GM13976 (cell line): ENCODE data around the gene ECSCR.
"Not testable (repeated sequence)": the region's sequence is repeated elsewhere in the genome, so short reads cannot be mapped to it uniquely, and the experiment has no call there.

Experiments used
- DNase-seq: peaks from one replicate; pipeline ENCODE4 v3.0.0; 2012; ENCODE audit warnings: low spot score
- in situ Hi-C: fragments of 300-500 bp; cut with MboI; formaldehyde crosslinking; loops from one replicate; pipeline ENCODE4 v1.12.0; 2022; ENCODE audit warnings: low sequenced_read_pairs, mixed read lengths, inconsistent platforms; ENCODE audit not compliant: unreplicated experiment
- TF ChIP-seq, protein P1 (sequence below): IDR thresholded peaks from 2 replicates; pipeline ENCODE4 v1.5.1; 2012; ENCODE audit warnings: borderline replicate concordance, mild to moderate bottlenecking; ENCODE audit not compliant: insufficient read depth; ENCODE audit errors: extremely low read depth, missing control alignments, control extremely low read depth

Gene ECSCR

DNA sequence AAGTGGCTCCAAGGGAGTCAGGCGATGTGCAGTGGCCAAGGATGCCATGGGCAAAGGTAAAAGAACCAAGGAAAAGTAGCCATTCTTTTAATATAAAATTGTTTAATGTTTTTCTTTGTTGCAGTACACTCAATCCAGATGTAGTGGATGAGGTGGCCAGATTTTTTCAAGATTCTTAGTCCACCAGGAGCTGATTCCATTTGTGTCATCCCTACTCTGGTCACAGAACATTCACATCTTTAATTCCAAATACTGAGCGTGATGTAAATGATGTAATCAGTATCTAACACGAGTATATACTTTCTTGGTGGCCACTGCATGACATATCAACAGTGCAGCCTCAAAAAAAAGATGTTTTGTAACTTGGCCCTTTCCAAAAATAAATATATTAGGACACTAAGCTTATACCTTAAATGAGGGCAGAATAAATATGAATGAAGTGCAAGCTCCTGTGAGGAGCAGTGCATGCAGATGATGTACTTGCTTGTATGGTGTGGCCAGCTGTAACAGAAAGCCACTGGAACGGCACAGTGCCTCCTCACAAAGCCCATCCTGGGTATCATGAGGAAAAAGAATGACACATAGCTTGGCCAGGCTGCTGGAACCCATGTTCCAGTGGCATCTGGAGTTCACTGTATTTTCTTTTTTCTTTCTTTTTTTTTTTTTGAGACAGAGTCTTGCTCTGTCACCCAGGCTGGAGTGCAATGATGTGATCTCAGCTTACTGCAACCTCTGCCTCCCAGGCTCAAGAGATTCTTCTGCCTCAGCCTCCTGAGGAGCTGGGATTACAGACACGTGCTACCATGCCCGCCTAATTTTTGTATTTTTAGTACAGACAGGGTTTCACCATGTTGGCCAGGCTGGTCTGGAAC is 52.2 kb downstream of the ECSCR start:
- in situ Hi-C loops = loop anchor here (25.0 kb wide), 1 partner anchor 352 kb away; no protein-coding TSS in a partner anchor

DNA sequence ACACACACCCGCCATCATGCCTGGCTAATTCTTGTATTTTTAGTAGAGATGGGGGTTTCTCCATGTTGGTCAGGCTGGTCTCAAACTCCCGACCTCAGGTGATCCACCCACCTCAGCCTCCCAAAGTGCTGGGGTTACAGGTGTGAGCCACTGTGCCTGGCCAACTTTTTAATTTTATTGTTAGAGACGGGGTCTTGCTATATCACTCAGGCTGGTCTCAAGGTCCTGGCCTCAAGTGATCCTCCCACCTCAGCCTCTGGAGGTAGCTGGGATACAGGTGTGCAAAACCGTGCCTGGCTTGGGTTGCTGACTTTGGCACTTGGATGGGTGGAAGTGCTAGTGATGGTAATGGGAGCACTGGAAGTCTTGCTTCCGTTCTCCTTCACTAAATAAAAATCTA is 53.4 kb downstream of the ECSCR start:
- in situ Hi-C loops = loop anchor here (25.0 kb wide), 1 partner anchor 353 kb away; no protein-coding TSS in a partner anchor
- DNase-seq = not testable (repeated sequence)

More for the DNA sequence above, 52.2 kb downstream of the ECSCR start:
- no peak for DNase-seq
- TF ChIP-seq, protein P1, sequence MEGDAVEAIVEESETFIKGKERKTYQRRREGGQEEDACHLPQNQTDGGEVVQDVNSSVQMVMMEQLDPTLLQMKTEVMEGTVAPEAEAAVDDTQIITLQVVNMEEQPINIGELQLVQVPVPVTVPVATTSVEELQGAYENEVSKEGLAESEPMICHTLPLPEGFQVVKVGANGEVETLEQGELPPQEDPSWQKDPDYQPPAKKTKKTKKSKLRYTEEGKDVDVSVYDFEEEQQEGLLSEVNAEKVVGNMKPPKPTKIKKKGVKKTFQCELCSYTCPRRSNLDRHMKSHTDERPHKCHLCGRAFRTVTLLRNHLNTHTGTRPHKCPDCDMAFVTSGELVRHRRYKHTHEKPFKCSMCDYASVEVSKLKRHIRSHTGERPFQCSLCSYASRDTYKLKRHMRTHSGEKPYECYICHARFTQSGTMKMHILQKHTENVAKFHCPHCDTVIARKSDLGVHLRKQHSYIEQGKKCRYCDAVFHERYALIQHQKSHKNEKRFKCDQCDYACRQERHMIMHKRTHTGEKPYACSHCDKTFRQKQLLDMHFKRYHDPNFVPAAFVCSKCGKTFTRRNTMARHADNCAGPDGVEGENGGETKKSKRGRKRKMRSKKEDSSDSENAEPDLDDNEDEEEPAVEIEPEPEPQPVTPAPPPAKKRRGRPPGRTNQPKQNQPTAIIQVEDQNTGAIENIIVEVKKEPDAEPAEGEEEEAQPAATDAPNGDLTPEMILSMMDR = no peak

DNA sequence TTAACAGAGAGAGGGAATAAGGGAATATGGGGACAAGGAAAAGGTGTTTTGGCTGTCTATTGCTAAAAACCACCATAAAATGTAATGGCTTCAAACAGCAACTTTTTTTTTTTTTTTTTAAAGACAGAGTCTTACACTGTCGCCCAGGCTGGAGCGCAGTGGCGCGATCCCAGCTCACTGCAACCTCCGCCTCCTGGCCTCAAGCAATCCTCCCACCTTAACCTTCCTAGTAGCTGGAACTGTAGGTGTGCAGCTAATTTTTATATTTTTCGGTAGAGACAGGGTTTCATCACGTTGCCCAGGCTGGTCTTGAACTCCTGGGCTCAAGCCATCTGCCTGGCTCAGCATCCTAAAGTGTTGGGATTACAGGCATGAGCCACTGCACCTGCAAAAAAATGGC is 54.4 kb downstream of the ECSCR start:
- DNase-seq = no peak
- in situ Hi-C loops = loop anchor here (25.0 kb wide), 1 partner anchor 354 kb away; no protein-coding TSS in a partner anchor
- TF ChIP-seq, protein P1 = no peak

DNA sequence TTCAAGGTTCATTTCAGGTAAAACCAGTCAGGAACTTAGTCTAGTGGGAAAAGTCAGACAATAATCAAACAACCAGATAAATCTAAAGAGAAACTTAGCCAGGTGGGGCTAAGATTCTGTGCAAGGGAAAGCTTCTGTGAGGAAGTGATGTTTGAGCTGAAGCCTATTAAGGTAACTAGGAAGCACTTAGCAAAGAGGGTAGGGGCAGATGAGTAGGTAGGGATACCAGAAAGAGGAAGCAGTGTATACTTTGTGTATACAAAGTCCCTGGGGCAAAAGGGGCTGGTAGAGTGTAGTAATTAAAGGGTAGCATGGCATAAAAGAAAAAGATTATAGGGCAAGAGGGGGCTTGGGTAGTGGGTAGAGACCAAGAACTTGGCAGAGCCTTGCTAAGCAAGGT is 55.0 kb downstream of the ECSCR start:
- peak; percentile 53 for DNase-seq
- in situ Hi-C loops = loop anchor here (25.0 kb wide), 1 partner anchor 355 kb away; no protein-coding TSS in a partner anchor

DNA sequence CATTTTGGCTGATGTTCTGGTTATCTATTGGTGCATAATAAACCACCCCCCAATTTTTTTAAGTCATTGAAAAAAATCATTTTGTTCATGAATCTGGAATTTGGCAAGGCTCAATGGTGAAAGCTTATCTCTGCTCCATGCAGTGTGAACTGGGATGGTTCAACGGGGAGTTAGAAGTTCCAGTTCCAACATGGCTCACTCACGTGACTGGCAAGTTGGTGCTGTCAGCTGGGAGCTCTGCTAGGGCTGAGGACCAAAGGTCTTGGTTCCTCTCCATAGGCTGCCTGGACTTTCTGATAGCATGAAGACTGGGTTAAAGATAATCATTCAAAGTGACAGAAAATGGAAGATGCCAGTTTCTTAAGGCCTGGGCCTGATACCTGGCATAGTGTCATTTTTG is 55.6 kb downstream of the ECSCR start:
- TF ChIP-seq, protein P1 = no peak
- in situ Hi-C loops = loop anchor here (25.0 kb wide), 1 partner anchor 355 kb away; no protein-coding TSS in a partner anchor
- DNase-seq = no peak

More for the DNA sequence above, 55.0 kb downstream of the ECSCR start:
- TF ChIP-seq, protein P1 = no peak

DNA sequence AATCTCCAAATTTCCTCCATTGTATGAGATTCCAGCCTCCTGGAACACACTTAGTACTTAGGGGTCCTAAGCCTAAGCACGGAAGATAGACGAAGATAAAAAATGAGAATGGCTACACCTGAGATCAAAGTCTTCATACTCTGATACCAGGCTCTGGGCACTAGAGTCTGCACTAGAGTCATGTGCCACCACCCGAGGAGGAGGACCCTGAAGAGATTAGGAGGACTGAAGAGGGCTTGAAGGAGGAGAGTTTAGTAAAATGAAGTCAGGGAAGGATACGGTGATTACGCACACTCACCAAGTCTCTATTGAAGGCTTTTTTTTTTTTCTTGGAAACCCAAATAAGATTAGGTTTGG is 58.1 kb downstream of the ECSCR start:
- in situ Hi-C loops = loop anchor here (25.0 kb wide), 1 partner anchor 358 kb away; no protein-coding TSS in a partner anchor

More for the DNA sequence above, 58.1 kb downstream of the ECSCR start:
- no peak for DNase-seq
- TF ChIP-seq, protein P1 = no peak
